EH (cell line): ENCODE data around the gene TMEM117.

Experiments
- DNase-seq: peaks from one replicate; pipeline ENCODE4 v3.0.0-alpha.2; 2015; ENCODE audit warnings: low read depth

Gene TMEM117

GRCh38 chr12:44380861-44381260, 545.0 kb downstream of the TMEM117 start:
- DNase-seq: no peak

DNA sequence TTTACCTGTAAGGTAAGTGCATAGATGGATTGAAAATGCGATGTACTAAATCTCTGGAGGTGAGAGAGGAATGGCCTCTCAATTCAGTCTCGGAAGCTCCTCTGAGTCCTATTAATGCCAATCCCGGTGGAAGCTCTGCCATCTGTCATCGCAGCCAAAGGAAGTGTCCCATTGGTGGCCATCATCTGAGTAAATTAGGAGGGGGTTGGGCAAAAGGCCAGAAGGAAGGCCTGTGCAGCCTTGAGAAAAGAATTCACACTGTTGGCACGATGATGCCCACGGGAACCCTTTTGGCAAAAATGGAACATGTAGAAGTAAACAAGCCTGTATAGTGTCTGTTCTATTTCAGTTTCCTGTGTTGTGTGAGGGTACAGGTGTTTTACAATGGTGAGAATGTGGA, 545.5 kb downstream of the TMEM117 start:
- DNase-seq: no peak

GRCh38 chr12:44384136-44384535, 548.3 kb downstream of the TMEM117 start:
- no peak for DNase-seq

GRCh38 chr12:44385964-44386363, 550.1 kb downstream of the TMEM117 start:
- no peak for DNase-seq

- no peak for DNase-seq
Observed at GRCh38 chr12:44387581-44387980, 551.7 kb downstream of the TMEM117 start.

DNA sequence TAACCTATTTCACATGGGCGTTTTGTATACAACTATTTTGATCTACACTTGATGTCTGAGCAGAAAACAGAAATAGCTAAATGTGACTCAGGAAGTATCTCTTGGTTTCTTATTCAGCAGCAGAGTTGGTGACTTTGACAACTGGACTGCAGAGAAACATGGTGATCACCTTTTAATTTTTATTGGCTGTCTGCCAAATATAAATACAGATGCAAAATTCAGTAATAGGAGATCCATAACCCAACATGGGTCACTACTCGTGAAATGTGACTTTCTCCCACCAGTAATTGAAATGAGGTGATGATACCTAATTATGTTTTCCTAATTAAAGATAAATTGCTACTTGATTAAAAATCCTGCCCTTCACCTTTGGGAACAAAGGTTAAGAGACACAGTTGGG, 553.2 kb downstream of the TMEM117 start:
- no peak for DNase-seq

DNA sequence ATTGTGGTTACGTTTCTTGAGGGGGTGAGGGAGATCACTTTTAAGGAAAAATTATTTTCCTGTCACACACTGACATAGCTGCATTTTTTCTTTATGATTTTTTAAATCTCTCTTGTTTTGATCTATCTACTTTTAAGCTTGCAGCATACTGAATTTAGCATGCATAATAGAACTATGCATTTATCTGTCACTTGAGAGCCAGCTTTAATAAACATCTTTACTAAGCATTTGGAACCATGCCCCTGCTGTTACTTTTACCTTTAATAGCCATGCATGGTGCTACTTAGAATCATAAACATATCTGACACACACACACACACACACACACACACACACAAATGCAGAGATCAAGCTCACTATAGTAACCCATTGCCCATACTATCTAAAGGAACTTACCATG, 554.0 kb downstream of the TMEM117 start:
- no peak for DNase-seq

- no peak for DNase-seq
Observed at GRCh38 chr12:44397631-44398030, 561.8 kb downstream of the TMEM117 start.

DNA sequence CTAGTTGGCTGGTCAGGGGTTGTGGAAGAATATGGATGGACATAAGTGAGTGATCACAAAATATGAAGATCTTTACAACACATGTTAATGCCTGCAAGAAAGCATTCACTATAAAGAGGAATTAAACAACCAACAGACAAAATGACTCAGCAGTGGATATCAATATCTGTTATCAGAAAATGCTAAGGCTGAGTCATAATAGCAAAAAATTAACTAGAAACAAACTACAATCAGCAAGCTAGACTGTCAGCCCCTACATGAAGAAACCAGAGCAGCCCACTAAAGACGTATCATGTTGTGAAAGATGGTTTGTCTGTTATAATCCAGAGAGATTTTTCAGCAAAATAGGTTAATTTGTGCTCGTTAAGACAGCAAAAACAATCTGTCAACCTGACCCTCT, 567.3 kb downstream of the TMEM117 start:
- no peak for DNase-seq

DNA sequence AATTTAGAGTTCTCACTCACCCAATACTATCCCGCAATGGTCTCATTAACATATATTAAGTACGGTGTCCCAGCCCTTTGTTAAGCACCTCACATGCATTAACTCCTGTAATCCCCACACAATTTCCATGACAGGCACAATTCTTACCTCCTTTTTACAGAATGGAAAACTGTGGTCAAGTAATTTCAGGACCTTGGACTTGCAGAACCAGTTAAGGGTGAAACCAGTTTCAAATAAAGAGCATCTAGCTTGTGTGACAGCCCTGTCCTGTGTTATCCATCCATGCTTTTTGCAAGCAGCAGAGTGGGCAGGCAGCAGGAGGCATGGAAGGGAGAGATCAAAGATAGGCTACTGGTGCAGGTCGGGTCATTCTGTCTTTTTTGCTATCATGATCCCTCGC, 569.4 kb downstream of the TMEM117 start:
- DNase-seq: no peak

DNA sequence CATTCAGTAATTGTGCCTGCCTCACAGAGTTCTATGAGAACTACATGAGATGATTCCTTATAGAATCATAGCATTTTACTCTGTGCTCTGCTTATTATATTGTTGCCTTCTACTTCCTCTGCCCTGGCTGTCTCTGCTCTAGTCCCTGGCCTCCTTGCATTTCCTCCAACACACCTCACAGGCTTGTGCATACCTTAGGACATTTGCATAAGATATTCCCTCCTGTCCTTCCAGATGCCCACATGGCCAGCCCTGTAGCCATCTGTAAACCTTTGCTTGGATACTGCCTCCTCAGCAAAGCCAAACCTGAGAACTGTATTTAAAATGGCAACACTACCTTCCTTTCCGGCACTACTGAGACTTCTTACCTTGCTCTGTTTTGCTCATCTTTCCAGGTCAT, 586.7 kb downstream of the TMEM117 start:
- no peak for DNase-seq

DNA sequence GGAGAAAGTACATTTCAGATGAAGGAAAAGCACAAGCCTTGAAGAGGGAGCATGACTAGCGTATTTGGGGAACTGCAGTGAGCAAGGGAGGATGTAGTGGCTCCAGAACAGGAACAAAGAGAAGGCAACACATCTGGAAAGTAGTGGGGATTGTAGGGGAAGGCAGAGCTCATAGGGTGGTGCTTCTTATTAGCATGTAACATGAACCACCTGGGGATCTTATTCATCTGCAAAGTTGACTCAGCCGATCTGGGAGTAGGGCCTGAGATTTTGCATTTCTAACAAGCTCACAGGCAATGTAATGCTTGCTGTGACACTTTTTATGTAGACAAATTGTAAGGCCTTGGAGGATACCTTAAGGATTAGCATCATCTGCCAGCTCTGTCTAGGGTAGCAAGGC, 592.9 kb downstream of the TMEM117 start:
- no peak for DNase-seq

DNA sequence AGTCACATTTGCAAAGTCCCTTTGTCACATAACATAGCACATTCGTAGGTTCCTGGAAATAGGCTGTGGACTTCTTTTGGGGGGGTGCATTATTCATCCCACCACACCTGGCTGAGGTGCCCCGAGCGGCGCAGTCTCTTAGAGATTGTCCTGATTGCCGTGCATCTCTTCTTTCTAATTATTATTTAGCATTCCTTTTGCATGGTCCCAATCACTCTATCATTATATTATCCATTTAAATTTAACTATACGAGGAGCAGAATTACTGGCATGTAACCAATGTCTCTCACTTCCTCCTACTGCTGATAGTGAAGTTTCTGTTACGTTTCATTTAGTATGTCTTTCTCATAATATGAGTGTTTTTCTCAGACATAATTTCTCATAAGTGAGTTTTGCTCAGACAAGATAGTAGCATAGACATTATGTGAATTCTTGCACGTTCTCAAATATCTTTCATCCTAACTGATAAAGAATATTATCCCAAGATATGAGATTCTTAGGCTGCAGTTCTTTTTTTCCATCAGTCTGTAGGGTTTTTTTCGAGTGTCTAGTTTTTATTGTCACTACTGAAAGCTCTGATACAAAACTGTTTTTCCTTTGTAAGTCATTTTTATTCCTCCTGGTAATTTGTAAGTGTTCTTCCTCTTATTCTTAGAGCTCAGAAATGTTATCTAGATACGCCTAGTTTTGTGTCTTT, 595.9 kb downstream of the TMEM117 start:
- DNase-seq: no peak

DNA sequence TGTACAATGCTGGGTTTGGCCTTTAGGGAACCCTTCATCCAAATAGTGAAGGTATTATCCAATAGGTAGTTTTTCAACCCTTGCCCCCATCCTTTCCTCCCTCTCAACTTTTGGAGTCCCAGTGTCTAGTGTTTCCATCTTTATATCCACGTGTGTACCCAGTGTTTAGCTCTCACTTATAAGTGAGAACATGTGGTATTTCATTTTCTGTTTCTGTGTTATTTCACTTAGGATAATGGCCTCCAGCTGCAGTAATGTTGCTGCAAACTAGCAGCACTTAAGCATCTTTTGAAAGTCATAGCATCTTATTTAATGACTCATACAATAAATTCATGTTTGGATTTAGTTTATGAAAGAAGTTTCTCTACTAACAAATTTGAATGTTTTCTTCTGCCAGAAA, 597.8 kb downstream of the TMEM117 start:
- DNase-seq: no peak

DNA sequence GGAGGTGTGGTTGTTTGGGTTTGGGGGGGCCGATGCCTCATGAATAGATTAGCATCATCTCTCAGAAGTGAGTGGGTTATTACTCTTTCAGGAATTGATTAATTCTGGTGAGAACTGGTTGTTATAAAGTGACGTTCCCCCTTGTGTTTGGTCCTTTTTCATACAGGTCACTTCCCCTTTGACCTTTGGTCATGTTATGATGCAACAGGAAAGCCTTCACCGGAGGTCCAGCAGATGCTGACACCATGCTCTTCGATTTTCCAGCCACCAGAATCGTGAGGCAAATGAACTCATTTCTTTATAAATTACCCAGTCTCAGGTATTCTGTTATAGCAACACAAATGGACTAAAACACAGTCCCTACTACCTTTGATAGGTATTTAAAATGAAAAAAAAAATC, 600.9 kb downstream of the TMEM117 start:
- no peak for DNase-seq
